ENCODE data around the gene FAM210B. TPM values are rescaled to one million over a fixed set of nuclear protein-coding genes. Genes with fewer than 3 reads are reported as not detected.

FAM210B gene
- total and polyA plus RNA-seq, 2 experiments from 2014 or later: 15.4 to 16.2 TPM

DNA sequence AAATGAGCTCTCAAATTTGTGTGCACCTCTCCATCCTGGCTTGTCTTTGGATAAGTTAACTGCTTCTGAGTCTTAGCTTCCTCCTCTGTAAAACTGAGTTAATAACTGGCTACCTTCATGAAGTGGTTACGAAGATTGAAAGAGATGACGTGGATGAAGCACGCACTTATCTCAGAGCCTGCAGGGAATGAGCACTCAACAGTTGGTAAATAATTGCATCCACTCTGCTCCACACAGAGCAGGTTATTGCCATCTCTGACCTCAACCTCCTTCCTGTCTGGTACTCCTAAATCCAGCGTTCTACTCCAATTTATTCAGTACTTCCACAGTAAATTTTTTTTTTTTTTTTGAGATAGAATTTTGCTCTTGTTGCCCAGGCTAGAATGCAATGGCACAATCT is 26.4 kb downstream of the FAM210B start:
- ATAC-seq: no peak

More for the DNA sequence above, 26.4 kb downstream of the FAM210B start:
- Mint-ChIP-seq H3K27ac (no peak overlapping the region; the same call in 1 of the 2 replicates), H3K27me3 (ENCODE audit: insufficient read depth, low read depth, poor library complexity) (peaks cover 11% of the 10 kb centered on the region), H3K9me3 (no peaks in the 10 kb centered on the region; the same call in 2 of the 3 replicates), H3K36me3 (ENCODE audit: low read depth) (peaks cover 90% of the 10 kb centered on the region), H3K4me1 (peaks cover 6% of the 10 kb centered on the region), H3K4me3 (no peak overlapping the region)
- Histone ChIP-seq H3K4me3 (no peak overlapping the region), H3K4me1 (ENCODE audit: insufficient read depth) (no peaks in the 10 kb centered on the region), H3K36me3 (ENCODE audit: insufficient read depth) (peaks cover 79% of the 10 kb centered on the region), H3K27ac (ENCODE audit: low read depth) (no peak overlapping the region), H4K20me1 (replicated peaks; ENCODE audit: insufficient read depth) (peaks cover 35% of the 10 kb centered on the region), H3K79me2 (replicated peaks; ENCODE audit: insufficient read depth) (peaks cover 99% of the 10 kb centered on the region), H3K27me3 (ENCODE audit: insufficient read depth) (no peaks in the 10 kb centered on the region), H3K9me2 (ENCODE audit: insufficient read depth) (no peaks in the 10 kb centered on the region), H3F3A (replicated peaks; ENCODE audit: low read depth) (no peaks in the 10 kb centered on the region), H2AFZ (no peak overlapping the region), H3K4me2 (no peak overlapping the region)
- TF ChIP-seq, protein P1, sequence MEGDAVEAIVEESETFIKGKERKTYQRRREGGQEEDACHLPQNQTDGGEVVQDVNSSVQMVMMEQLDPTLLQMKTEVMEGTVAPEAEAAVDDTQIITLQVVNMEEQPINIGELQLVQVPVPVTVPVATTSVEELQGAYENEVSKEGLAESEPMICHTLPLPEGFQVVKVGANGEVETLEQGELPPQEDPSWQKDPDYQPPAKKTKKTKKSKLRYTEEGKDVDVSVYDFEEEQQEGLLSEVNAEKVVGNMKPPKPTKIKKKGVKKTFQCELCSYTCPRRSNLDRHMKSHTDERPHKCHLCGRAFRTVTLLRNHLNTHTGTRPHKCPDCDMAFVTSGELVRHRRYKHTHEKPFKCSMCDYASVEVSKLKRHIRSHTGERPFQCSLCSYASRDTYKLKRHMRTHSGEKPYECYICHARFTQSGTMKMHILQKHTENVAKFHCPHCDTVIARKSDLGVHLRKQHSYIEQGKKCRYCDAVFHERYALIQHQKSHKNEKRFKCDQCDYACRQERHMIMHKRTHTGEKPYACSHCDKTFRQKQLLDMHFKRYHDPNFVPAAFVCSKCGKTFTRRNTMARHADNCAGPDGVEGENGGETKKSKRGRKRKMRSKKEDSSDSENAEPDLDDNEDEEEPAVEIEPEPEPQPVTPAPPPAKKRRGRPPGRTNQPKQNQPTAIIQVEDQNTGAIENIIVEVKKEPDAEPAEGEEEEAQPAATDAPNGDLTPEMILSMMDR (conservative IDR thresholded peaks at IDR 0.05; ENCODE audit: low read depth in 2 of 2): no peak
- TF ChIP-seq, protein P2, sequence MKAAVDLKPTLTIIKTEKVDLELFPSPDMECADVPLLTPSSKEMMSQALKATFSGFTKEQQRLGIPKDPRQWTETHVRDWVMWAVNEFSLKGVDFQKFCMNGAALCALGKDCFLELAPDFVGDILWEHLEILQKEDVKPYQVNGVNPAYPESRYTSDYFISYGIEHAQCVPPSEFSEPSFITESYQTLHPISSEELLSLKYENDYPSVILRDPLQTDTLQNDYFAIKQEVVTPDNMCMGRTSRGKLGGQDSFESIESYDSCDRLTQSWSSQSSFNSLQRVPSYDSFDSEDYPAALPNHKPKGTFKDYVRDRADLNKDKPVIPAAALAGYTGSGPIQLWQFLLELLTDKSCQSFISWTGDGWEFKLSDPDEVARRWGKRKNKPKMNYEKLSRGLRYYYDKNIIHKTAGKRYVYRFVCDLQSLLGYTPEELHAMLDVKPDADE (IDR thresholded peaks at IDR 0.05): no peak
- TF ChIP-seq, protein P3, sequence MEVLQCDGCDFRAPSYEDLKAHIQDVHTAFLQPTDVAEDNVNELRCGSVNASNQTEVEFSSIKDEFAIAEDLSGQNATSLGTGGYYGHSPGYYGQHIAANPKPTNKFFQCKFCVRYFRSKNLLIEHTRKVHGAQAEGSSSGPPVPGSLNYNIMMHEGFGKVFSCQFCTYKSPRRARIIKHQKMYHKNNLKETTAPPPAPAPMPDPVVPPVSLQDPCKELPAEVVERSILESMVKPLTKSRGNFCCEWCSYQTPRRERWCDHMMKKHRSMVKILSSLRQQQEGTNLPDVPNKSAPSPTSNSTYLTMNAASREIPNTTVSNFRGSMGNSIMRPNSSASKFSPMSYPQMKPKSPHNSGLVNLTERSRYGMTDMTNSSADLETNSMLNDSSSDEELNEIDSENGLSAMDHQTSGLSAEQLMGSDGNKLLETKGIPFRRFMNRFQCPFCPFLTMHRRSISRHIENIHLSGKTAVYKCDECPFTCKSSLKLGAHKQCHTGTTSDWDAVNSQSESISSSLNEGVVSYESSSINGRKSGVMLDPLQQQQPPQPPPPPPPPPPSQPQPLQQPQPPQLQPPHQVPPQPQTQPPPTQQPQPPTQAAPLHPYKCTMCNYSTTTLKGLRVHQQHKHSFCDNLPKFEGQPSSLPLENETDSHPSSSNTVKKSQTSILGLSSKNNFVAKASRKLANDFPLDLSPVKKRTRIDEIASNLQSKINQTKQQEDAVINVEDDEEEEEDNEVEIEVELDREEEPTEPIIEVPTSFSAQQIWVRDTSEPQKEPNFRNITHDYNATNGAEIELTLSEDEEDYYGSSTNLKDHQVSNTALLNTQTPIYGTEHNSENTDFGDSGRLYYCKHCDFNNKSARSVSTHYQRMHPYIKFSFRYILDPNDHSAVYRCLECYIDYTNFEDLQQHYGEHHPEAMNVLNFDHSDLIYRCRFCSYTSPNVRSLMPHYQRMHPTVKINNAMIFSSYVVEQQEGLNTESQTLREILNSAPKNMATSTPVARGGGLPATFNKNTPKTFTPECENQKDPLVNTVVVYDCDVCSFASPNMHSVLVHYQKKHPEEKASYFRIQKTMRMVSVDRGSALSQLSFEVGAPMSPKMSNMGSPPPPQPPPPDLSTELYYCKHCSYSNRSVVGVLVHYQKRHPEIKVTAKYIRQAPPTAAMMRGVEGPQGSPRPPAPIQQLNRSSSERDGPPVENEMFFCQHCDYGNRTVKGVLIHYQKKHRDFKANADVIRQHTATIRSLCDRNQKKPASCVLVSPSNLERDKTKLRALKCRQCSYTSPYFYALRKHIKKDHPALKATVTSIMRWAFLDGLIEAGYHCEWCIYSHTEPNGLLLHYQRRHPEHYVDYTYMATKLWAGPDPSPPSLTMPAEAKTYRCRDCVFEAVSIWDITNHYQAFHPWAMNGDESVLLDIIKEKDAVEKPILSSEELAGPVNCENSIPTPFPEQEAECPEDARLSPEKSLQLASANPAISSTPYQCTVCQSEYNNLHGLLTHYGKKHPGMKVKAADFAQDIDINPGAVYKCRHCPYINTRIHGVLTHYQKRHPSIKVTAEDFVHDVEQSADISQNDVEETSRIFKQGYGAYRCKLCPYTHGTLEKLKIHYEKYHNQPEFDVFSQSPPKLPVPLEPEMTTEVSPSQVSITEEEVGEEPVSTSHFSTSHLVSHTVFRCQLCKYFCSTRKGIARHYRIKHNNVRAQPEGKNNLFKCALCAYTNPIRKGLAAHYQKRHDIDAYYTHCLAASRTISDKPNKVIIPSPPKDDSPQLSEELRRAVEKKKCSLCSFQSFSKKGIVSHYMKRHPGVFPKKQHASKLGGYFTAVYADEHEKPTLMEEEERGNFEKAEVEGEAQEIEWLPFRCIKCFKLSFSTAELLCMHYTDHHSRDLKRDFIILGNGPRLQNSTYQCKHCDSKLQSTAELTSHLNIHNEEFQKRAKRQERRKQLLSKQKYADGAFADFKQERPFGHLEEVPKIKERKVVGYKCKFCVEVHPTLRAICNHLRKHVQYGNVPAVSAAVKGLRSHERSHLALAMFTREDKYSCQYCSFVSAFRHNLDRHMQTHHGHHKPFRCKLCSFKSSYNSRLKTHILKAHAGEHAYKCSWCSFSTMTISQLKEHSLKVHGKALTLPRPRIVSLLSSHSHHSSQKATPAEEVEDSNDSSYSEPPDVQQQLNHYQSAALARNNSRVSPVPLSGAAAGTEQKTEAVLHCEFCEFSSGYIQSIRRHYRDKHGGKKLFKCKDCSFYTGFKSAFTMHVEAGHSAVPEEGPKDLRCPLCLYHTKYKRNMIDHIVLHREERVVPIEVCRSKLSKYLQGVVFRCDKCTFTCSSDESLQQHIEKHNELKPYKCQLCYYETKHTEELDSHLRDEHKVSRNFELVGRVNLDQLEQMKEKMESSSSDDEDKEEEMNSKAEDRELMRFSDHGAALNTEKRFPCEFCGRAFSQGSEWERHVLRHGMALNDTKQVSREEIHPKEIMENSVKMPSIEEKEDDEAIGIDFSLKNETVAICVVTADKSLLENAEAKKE (CRISPR knock-in tag; IDR thresholded peaks at IDR 0.05): no peak
- TF ChIP-seq EZH2 (IDR thresholded peaks at IDR 0.05; ENCODE audit: low read depth, unreplicated experiment) (no peak), POLR2AphosphoS5 (IDR thresholded peaks at IDR 0.05; ENCODE audit: low read depth) (no peak), EZH2phosphoT487 (IDR thresholded peaks at IDR 0.05; ENCODE audit: unreplicated experiment) (no peak), ZNF331 (CRISPR knock-in tag; IDR thresholded peaks at IDR 0.05; ENCODE audit: low read depth) (no peak), CREB1 (CRISPR knock-in tag; IDR thresholded peaks at IDR 0.05; ENCODE audit: low read depth) (no peak), STAT1 (IDR thresholded peaks at IDR 0.05; ENCODE audit: unreplicated experiment) (no peak), JUNB (IDR thresholded peaks at IDR 0.05; ENCODE audit: unreplicated experiment) (no peak)
- no peak for DNase-seq (ENCODE audit: low spot score)
